Smooth muscle cell (in vitro differentiated cells): Measurements from ENCODE around the gene OR2Z1. TPM values are rescaled to one million over a fixed set of nuclear protein-coding genes. Genes with fewer than 3 reads are reported as not detected.
"Not testable (repeated sequence)": the region's sequence is repeated elsewhere in the genome, so short reads cannot be mapped to it uniquely, and the experiment has no call there.

Source experiments
- DNase-seq: peaks from one replicate; lab custom pipeline; 2025; ENCODE audit not compliant: unreplicated experiment; lab: John Stamatoyannopoulos, UW
- H2AFZ ChIP-seq: fragments of 200-600 bp; sonication (generic); 2 replicates; pipeline ENCODE4 v1.6.0; 2016; ENCODE audit warnings: antibody characterized with exemption, low read depth, mild to moderate bottlenecking
- H3F3A ChIP-seq: fragments of 200-600 bp; sonication (generic); 2 replicates; pipeline ENCODE4 v1.6.0; 2017; ENCODE audit warnings: antibody characterized with exemption, low read depth
- H3K27ac ChIP-seq: fragments of 200-600 bp; sonication (generic); 2 replicates; pipeline ENCODE4 v1.5.1; 2016; ENCODE audit warnings: low read depth, mild to moderate bottlenecking
- H3K27me3 ChIP-seq: fragments of 200-600 bp; sonication (generic); 2 replicates; pipeline ENCODE4 v1.6.1; 2016; ENCODE audit warnings: low read depth, mild to moderate bottlenecking
- H3K36me3 ChIP-seq: fragments of 200-600 bp; sonication (generic); 2 replicates; pipeline ENCODE4 v1.5.1; 2016; ENCODE audit warnings: low read depth
- H3K4me1 ChIP-seq: fragments of 200-600 bp; sonication (generic); 2 replicates; pipeline ENCODE4 v1.5.1; 2016; ENCODE audit warnings: low read depth
- H3K4me2 ChIP-seq: fragments of 200-600 bp; sonication (generic); 2 replicates; pipeline ENCODE4 v1.6.0; 2016; ENCODE audit warnings: mild to moderate bottlenecking
- H3K4me3 ChIP-seq: fragments of 200-600 bp; sonication (generic); 2 replicates; pipeline ENCODE4 v1.5.1; 2016; ENCODE audit warnings: mild to moderate bottlenecking
- H3K79me2 ChIP-seq: fragments of 200-600 bp; sonication (generic); 2 replicates; pipeline ENCODE4 v1.6.0; 2016; ENCODE audit warnings: low read depth, mild to moderate bottlenecking
- H3K9ac ChIP-seq: fragments of 200-600 bp; sonication (generic); 2 replicates; pipeline ENCODE4 v1.6.0; 2016; ENCODE audit warnings: low read depth
- H3K9me3 ChIP-seq: fragments of 200-600 bp; sonication (generic); replicated peaks from 2 replicates; pipeline ENCODE4 v1.5.1; 2016; ENCODE audit warnings: low read depth
- H4K20me1 ChIP-seq: fragments of 200-600 bp; sonication (generic); 2 replicates; pipeline ENCODE4 v1.6.0; 2016; ENCODE audit warnings: low read depth
- CTCF ChIP-seq: fragments of 200-600 bp; sonication (generic); IDR thresholded peaks from 2 replicates; pipeline ENCODE4 v1.5.1; 2017; ENCODE audit warnings: borderline replicate concordance, mild to moderate bottlenecking, antibody characterized with exemption; ENCODE audit not compliant: insufficient read depth, poor library complexity, severe bottlenecking
- WGBS: methylation state at CpG from one replicate; pipeline ENCODE4 v1.1.7; 2016; ENCODE audit warnings: low lambda C conversion rate; 5-methylcytosine and 5-hydroxymethylcytosine counted together
- polyA plus RNA-seq: library from polyadenylated mRNA; unstranded; fragments of >200 nt; fragmentation: Nextera tagmentation; extraction: Ambion mirVana; gene quantifications from 2 replicates; pipeline ENCODE4 v1.2.1, GENCODE V29; 2016
- total RNA-seq: library from RNA; depleted of rRNA; stranded (reverse); fragments of >200 nt; gene quantifications from 2 replicates; pipeline ENCODE4 v1.2.3, GENCODE V29; 2014

Gene OR2Z1
- total and polyA plus RNA-seq, 2 experiments from 2014 or later: not detected

- H3K27ac ChIP-seq: no peak overlapping the region
- H3F3A ChIP-seq: no peaks in the 10 kb centered on the region
- no peak for DNase-seq
- no peaks in the 10 kb centered on the region for H4K20me1 ChIP-seq
- no peaks in the 10 kb centered on the region for H3K4me1 ChIP-seq
- no peak overlapping the region for H3K9ac ChIP-seq
- H3K79me2 ChIP-seq: no peaks in the 10 kb centered on the region
- H2AFZ ChIP-seq: no peak overlapping the region
- H3K9me3 ChIP-seq: no peaks in the 10 kb centered on the region
- 50% methylated on average over 5 of the region's 5 CpGs for WGBS
- H3K36me3 ChIP-seq: no peaks in the 10 kb centered on the region
- H3K27me3 ChIP-seq: no peaks in the 10 kb centered on the region
- no peak overlapping the region for H3K4me3 ChIP-seq
- TF ChIP-seq CTCF: no peak
- no peak overlapping the region for H3K4me2 ChIP-seq
Observed at GRCh38 chr19:8705742-8706141, 15.7 kb upstream of the OR2Z1 start.

- not testable (repeated sequence) for H3K27ac ChIP-seq, H4K20me1 ChIP-seq
Observed at GRCh38 chr19:8710337-8710736, 11.1 kb upstream of the OR2Z1 start.

GRCh38 chr19:8722032-8722431, 598 bp downstream of the OR2Z1 start:
- Histone ChIP-seq H3K9ac (no peak overlapping the region), H3K4me2 (no peak overlapping the region), H3K36me3 (no peaks in the 10 kb centered on the region), H3F3A (no peaks in the 10 kb centered on the region), H3K9me3 (no peaks in the 10 kb centered on the region), H3K4me1 (no peaks in the 10 kb centered on the region), H2AFZ (no peak overlapping the region), H4K20me1 (no peaks in the 10 kb centered on the region), H3K27ac (no peak overlapping the region), H3K27me3 (no peaks in the 10 kb centered on the region), H3K79me2 (no peaks in the 10 kb centered on the region), H3K4me3 (no peak overlapping the region)
- no peak for TF ChIP-seq CTCF
- WGBS: 26% methylated on average over 2 of the region's 2 CpGs
- no peak for DNase-seq

More at GRCh38 chr19:8710337-8710736, 11.1 kb upstream of the OR2Z1 start:
- not testable (repeated sequence) for H3K4me3 ChIP-seq, H3K79me2 ChIP-seq, H3K9me3 ChIP-seq, H3K27me3 ChIP-seq, H3K9ac ChIP-seq, H3F3A ChIP-seq, H3K4me1 ChIP-seq, H2AFZ ChIP-seq, H3K4me2 ChIP-seq, DNase-seq, H3K36me3 ChIP-seq
- 89% methylated on average over 7 of the region's 7 CpGs for WGBS

GRCh38 chr19:8724276-8724675, 2.8 kb downstream of the OR2Z1 start:
- Histone ChIP-seq H3K79me2 (no peaks in the 10 kb centered on the region), H2AFZ (no peak overlapping the region), H4K20me1 (no peaks in the 10 kb centered on the region), H3K27ac (no peak overlapping the region), H3K36me3 (no peaks in the 10 kb centered on the region), H3K4me3 (no peak overlapping the region), H3F3A (no peaks in the 10 kb centered on the region), H3K4me1 (no peaks in the 10 kb centered on the region), H3K4me2 (no peak overlapping the region), H3K27me3 (no peaks in the 10 kb centered on the region), H3K9ac (no peak overlapping the region), H3K9me3 (peaks cover 3% of the 10 kb centered on the region)
- no peak for TF ChIP-seq CTCF
- DNase-seq: no peak
- WGBS: 69% methylated on average over 3 of the region's 3 CpGs
